Measurements from ENCODE around the gene OCA2.

Gene OCA2

DNA sequence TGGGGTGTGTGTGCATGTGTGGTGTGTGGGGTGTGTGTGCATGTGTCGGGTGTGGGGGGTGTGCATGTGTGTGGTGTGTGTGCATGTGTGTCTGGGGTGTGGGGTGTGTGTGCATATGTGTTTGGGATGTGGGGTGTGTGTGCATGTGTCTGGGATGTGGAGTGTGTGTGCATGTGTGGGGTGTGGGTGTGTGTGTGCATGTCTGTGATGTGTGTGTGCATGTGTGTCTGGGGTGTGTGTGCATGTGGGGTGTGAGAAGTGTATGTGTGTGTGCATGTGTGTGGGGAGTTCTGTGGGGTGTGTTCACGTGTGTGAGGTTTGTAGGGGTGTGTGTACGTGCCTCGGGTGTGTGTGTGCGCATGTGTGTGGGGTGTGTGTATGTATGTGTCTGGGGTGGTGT, 6.7 kb upstream of the OCA2 start:
- no peak for DNase-seq (ENCODE audit: extremely low read depth in 1 of 2, low read depth in 1 of 2)

DNA sequence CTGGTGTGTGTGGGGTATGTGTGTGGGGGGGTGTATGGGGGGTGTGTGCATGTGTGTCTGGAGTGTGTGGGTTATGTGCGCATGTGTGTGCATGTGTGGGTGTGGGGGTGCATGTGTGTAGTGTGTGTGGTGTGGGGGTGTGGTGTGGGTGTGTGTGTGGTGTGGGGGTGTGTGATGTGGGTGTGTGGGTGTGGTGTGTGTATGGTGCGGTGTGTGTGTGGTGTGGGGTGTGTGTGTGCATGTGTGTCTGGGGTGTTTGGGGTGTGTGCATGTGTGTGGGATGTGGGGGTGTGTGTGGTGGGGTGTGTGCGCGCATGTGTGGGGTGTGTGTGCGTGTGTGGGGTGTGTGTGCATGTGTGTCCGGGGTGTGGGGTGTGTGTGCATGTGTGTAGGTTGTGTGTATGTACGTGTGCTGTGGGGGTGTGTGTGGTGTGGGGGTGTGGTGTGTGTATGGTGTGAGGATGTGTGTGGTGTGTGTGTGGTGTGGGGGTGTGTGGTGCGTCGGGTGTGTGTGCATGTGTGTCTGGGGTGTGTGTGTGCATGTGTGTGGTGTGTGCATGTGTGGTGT, 6.2 kb upstream of the OCA2 start:
- DNase-seq (ENCODE audit: extremely low read depth in 1 of 2, low read depth in 1 of 2) = no peak

DNA sequence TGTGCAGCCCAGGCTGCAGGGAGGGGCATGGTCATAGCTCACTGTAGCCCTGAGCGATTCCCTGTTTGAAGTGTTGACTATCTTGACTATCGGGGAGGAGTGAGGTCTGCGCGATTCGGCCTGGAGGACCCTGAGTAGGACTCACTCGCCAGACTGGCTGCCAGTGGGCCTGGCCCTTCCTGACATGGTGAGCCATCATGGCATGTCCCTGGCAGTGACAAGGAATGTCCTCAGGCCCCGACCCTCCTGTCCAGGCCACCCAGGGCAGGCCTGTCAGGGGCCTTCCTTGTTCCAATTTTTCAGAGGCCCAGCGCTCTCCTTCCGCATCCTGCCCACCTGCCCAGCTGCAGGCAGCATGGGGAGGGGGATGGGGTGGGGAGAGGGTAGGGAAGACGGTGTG, 5.2 kb upstream of the OCA2 start:
- no peak for DNase-seq (ENCODE audit: extremely low read depth in 1 of 2, low read depth in 1 of 2)

DNA sequence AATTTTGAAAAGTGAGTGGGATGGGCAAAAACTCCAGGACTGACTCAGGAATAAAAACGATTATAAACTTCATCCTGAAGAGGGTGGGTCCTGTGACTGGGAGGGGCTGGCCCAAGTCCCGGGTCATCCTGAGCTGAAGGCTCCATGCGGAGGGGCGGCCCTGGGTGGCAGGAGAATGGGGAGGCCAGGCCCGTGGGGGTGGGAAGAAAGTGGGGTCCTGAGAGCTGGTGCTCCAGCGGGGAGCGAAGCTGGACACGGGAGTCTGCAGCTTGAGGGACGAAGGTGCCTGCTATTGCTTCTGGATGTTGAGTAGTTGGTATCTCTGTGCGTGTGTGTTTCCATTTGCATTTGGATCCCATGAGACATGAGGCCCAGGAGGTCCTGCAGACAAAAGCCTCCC, 4.7 kb upstream of the OCA2 start:
- no peak for DNase-seq (ENCODE audit: extremely low read depth in 1 of 2, low read depth in 1 of 2)

DNA sequence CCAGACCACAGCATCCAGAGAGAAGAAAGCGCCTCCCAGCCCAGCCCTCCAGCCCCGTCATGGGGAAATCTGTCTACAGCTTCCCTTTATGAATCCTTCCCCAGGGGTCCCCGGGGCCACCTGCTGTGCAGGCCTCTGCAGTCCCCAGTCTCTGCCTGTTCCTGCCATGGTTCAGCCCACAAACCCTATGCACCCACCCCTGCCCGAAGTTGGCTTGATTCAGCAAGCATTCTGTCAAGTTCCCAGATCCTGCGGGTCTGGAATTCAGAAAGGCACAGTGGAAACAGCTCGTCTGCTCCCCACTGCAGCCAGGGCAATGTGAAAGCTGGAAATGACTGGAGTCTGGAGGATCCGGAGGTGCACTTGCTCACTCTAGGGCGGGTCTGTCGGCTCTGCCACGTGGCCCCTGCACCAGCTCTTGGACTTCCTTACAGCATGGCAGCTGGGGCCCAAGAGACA, 2.9 kb upstream of the OCA2 start:
- DNase-seq (ENCODE audit: extremely low read depth in 1 of 2, low read depth in 1 of 2) = no peak

DNA sequence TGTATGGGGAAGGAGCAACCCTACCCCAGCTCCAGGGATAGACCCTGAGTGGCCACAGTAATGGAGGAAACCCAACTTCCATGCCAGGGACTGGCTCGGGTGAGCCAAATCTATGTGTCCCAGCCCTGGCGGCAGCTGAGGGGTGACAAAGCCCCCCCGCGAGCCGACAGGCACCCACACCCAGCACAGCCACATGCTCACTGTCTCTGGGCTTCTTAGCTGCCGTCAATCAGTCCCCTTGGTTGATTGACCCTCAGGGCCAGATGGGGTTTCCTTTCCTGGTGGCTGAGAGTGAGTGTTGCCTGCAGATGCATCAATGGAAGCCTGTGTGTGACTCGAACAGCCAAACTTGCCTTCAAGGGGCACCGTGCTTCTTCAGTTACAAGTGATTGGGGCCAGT, 2.1 kb upstream of the OCA2 start:
- DNase-seq (ENCODE audit: extremely low read depth in 1 of 2, low read depth in 1 of 2) = no peak

DNA sequence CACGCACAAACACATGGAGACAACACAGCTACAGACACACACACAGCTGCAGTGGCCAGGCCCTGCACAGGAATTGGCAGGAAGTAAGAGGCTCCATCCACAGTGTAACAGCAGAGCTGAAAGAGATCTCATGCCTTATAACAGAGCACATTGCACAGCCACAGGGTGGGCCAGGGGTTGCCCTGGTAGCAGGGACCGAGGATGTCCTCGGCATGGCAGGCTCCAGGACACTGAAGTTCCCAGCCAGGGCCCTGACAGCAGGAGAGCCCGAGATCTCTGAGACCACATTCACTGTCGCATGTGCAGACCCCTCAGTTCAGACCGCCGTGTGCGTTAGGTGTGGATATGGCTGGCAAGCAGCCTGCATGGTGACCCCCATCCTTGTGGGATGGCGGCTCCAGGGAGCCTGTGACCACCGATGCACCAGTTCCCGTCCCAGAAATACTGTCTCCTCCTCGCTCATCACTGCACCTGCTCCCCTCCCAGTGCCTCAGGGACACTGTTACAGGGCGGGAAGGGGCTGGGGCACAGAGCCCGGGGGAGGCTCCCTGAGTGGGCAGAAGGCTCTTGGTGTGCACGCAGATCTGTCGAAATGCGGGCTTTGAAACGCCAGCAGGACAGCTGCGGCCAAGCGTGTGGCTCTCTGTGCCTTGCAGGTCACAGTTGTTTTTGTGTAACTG, 1.5 kb upstream of the OCA2 start:
- DNase-seq (ENCODE audit: extremely low read depth in 1 of 2, low read depth in 1 of 2) = no peak

DNA sequence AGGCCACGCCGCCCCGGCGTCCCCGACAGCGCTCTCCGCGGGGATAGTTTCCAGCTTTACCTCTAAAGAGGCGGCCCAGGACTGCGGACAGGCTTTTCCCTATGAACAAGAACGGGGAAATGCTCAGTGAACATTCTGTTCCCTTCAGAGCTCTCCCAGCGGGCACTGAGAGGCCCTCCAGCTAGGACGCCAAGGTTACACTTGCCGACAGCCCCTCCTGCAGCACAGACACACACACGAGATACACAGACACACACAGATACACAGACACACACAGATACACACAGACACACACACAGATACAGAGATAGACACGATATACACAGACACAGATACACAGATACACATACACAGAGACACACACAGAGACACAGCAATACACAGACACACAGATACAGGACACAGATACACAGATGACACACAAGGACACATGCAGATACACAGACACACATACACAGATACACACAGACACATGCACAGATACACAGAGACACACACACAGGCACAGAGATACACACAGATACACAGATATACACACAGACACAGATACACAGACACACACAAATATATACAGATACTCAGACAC, 533 bp upstream of the OCA2 start:
- no peak for DNase-seq (ENCODE audit: extremely low read depth in 1 of 2, low read depth in 1 of 2)

DNA sequence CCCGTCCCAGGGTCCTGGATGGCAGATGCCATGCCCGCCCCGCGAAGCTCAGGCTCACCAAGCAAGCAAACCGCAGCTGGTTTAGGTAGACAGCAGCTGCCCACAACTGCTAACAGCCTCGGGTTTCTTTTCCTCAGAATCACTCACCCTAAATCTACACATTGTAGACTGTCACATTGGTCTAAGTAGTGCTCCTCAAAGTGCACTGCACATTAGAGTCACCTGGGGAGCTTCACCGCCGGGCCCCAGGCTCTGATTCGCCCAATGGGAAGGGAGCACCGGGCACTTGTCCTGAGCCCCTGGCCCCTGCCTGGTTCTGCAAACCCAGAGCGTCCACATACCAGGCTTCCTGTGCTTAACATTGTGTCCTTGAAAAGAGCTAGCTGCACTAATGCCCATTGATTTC, 752 bp downstream of the OCA2 start:
- DNase-seq (ENCODE audit: extremely low read depth in 1 of 2, low read depth in 1 of 2) = no peak

DNA sequence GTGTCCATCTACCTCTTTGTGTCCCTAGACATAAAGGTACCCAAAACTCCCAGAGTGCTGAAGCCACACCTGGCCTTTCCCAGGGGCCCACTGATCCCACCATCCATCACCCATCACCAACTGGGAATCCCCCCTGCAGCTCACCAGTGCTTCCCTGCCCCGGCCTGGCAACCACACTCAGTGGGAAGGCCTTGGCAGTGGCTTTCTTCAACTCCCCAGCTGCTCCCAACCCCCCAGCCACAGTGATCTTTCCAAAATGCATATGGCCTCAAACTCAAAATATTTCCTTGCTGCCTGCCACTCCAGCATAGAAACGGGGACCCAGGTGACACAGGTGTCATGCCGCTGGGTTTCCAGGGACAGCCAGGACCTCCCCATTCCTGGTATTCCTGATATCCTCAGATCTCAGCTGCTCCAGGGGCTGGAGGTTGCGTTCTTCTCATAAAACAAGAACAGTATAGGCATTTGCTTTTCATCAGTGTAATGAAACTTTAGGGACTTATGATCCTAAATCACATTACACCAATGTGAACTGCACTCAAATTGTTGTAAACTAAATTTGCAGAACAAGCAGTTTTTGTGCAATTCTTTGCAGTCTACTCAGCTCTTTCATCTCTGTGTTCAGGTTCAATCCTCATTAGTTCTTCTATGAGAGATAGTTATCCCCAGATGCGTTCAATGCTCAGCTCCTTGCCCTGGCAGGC, 1.3 kb downstream of the OCA2 start:
- DNase-seq (ENCODE audit: extremely low read depth in 1 of 2, low read depth in 1 of 2) = no peak

DNA sequence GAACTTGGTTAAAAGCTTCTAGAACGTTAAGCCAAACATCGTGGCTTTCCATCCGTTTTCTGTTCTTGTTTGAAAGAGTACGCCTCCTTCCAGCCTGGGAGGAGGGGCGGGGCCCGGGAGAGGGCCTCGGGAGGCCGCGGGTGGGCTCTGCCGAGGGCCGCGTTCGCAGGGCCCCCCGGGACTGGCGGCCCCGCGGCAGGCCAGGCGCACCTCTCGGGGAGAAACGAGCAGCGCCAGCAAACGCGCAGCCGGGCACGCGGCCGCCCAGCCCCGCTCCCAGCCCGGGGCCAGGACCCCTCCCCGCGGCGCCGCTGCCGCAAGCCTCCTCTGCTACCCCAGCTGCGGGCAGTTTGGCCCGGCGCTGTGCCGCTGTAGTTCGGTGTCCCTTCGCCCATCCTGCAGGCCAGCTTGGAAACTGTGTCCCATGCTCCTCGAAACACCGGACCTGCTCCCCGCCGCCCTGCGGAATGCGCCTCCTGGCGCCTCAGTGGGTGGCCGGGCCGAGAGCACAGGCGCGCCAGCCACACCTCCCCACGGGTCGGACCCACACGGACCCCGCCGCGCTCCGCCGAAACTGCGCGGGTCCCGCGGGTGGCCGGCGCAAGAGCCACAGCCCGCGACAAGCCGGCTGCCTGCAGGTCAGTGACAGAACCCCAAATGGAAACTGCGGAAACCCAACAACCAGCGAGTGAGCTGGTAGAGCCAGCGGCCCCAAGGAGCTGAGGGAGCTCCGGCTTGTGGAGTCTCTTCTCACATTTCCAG, 2.3 kb downstream of the OCA2 start:
- no peak for DNase-seq (ENCODE audit: extremely low read depth in 1 of 2, low read depth in 1 of 2)

DNA sequence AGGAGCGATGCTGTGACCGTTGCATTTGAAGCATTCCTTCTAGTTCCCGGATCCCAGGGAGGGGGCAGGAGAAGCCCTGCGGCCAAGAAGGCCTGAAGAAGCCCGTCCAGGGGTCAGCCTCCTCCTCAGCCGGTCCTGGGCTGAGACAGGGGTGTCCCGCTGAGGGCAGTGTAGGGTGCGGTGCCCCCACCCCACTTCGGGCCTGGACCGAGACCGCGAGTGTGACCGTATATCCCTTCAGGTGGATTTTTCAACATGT, 2.8 kb downstream of the OCA2 start:
- DNase-seq (ENCODE audit: extremely low read depth in 1 of 2, low read depth in 1 of 2) = no peak

DNA sequence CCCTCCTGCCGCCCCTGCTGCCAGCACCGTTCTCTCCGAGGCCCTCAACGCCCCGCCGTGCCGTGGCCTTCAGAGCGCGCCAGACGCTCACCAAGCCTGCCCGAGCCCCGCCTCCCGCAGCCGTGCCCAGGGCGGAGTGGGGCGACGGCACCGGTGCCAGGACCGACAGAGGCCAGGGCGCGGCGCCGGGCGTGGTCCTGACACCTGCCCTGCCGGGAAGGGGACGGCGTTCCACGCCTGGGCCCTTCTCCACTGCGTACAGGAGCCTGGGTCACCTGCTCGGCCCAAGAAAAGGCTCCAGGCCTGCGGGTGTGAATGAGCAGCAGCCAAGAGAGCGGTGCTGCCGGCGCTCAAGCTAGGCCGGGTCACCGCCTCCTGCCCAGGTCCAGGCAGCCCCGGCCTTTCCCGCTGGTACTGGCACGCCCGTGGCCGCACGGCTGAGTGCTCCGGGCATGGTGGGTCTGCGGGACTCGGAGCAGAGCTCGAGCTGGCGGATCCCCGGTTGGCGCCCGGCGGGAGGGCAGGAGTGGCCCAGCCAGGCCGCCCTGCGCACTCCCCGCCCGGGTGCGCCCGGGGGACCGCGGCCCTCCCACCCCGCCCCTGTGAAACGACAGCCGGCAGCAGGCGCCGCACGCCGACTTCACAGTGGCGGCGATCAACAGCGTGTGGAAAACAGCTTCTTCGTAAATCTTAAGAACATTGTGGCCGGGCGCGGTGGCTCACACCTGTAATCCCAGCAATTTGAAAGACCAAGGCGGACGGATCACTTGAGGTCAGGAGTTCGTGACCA, 4.2 kb downstream of the OCA2 start:
- no peak for DNase-seq (ENCODE audit: extremely low read depth in 1 of 2, low read depth in 1 of 2)

DNA sequence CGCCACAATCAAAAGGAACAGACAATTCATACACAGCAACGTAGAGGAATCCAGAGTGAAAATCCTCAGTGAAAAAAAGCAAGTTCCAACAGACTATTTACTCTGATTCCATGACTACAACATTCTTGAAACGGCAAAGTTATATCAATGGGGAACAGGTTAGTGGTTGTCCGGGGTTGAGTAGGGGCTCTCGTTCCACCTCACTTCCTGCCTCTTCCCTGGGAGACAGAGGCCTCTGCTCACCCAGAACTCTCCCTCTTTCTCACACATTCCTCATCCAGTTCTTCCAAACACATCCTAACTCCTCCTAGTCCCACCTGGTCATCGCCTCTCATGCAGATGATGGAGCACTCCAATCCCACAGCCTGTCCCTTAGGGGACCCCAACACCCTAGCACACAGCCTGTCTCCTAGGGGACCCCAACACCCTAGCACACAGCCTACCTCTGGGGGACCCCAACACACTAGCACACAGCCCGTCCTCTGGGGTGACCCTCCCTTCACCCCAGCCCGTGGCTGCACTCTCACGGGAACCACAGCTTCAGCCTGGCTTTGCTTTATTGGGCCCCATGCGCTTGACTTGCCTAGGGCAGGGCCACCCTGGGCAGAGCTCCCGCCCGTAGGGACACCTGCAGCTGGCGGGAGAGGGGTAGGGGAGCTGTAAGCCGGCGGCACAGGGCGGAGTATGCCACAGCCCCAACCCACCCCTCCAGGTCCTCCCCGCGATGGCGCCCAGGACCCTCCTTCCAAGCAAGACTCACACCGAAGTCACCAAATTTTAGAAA, 5.2 kb downstream of the OCA2 start:
- no peak for DNase-seq (ENCODE audit: extremely low read depth in 1 of 2, low read depth in 1 of 2)

DNA sequence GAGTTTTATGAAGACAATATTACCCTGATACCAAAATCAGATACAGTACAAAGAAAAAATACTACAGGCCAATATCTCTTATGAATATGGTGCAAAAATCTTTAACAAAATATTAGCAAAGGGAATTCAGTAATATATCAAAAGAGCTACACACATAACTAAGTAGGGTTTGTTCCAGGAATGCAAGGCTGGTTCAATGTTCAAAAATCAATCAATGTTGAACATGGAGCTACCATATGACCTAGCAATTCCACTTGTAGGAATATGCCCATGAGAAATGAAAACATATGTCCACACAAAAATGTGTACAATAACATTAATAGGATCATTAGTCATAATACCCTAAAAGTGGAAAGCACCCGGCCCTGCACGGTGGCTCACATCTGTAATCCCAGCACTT, 7.8 kb downstream of the OCA2 start:
- no peak for DNase-seq (ENCODE audit: extremely low read depth in 1 of 2, low read depth in 1 of 2)

DNA sequence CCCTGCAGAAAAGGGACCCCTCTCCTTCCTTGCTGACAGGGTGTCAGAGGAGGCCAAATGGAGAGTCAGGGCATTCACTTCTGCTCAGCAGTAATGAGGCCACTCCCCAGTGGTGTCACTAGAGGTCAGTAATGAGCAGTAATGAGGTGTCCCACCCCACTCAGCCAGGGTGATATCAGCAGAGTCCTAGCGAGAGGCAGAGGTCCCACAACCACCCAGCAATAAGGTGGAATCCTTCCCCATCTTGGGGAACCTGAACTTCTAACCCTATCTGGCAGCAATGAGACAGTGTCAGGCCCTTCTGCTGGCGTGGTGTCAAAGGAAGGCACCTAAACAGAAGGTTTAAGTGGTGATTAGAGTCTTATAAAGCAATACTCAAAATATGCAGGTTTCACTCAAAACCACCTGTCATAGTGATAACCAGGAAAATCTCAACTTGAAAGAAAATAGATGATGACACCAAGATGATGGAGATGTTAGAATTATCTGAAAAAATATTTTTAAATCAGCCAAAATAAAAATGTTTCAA, 12.9 kb downstream of the OCA2 start:
- DNase-seq (ENCODE audit: extremely low read depth in 1 of 2, low read depth in 1 of 2) = no peak

DNA sequence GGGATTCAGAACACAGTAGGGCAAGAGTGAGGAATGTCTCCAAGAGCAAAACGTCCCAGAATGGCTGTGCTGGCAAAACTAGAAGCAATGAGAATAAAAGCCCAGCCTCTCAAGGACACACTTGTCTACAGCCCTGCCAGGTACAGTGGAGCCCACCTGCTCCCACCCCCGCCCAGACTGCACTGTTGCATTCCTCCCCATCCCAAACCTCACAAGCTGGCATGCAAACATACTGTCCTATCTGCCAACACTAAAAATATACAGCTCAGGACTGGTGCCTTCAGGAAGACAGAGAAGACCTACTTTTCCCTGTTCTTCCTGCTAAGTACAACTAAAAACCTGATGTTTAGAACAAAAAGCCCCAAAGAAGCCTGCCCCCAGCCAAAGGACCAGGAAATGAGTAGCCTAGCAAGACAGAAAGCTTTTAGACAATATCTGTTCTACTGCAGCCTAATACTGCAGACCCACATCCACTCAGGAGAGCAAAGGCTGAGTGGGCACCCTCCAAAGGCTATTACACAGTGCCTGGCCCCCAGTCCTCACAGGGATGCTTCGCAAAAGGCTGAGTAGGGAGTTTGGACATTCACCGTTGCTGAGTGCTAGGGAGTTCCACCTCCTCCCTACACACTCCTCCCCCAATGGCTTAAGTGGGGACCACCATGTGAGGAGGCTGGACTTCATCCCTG, 13.5 kb downstream of the OCA2 start:
- no peak for DNase-seq (ENCODE audit: extremely low read depth in 1 of 2, low read depth in 1 of 2)

DNA sequence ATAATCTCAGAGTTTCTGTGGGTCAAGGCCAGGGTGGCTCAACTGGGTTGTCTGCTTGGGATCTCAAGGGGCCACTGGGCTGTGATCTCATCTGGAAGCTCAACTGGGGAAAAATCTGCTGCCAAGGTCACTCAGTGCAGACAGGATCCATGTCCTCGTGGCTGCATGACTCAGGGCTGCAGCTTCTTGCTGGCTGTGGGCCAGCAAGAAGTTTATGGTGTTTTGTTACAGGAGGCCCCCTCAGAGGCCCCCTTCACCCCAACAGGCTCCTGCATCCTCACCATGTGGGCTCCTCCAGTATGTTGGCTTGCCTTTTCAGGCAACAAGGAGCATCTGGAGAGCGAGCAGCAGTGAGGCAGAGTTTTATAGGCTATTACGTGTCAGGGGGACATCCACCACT, 14.6 kb downstream of the OCA2 start:
- no peak for DNase-seq (ENCODE audit: extremely low read depth in 1 of 2, low read depth in 1 of 2)

Data from stimulated activated CD8-positive, alpha-beta memory T cell treated with anti-CD3 and anti-CD28 coated beads, Interleukin-7, amount 100 ng/mL, for 48 hours (primary cell).